ENCODE data around the gene ADH6.

Gene ADH6

GRCh38 chr4:99221980-99222379, 2.9 kb upstream of the ADH6 start:
- Histone ChIP-seq H3K9me3 (replicated peaks; ENCODE audit: insufficient read depth, low read length) (no peaks in the 10 kb centered on the region), H3K27me3 (replicated peaks; ENCODE audit: insufficient read depth, low read length) (no peaks in the 10 kb centered on the region), H3F3A (ENCODE audit: insufficient read depth, low read length) (no peaks in the 10 kb centered on the region), H3K4me2 (ENCODE audit: low read depth, low read length) (no peak overlapping the region), H3K36me3 (replicated peaks; ENCODE audit: insufficient read depth, low read length) (no peaks in the 10 kb centered on the region), H2AFZ (ENCODE audit: low read length) (no peak overlapping the region), H3K27ac (ENCODE audit: low read length) (no peak overlapping the region), H3K9me2 (replicated peaks; ENCODE audit: insufficient read depth, low read length) (no peaks in the 10 kb centered on the region), H3K9ac (ENCODE audit: low read length) (no peak overlapping the region), H3K4me1 (ENCODE audit: low read length) (no peaks in the 10 kb centered on the region), H4K20me1 (ENCODE audit: insufficient read depth, low read length) (no peaks in the 10 kb centered on the region), H3K79me2 (ENCODE audit: low read length) (no peaks in the 10 kb centered on the region), H3K4me3 (ENCODE audit: low read length) (no peak overlapping the region)
- DNase-seq = no peak
- no peak for TF ChIP-seq CTCF (IDR thresholded peaks at IDR 0.05; ENCODE audit: low read length)
- TF ChIP-seq EZH2phosphoT487 (IDR thresholded peaks at IDR 0.05; ENCODE audit: low read length) = no peak
- TF ChIP-seq EZH2 (optimal IDR thresholded peaks at IDR 0.05; ENCODE audit: low read depth, low read length) = no peak

DNA sequence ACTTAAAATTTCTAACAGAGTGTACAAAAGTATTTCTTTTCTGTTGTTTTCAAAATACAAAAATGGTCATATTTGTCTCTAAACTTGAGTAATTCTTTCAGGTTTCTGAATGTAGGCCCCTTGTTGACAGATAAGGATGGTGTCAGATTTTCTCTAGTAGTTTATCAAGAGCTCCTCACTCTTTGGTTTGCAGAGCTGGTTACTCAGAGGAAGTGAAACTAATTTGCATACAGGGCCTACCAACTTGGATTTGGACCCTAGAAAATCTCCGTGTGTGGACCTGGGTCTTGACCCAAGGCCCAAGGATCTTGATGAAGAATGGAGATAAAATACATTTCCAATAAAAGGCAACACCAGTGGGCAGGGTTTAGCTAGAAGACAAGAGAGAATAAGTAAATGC, 433 bp upstream of the ADH6 start:
- no peaks in the 10 kb centered on the region for H4K20me1 ChIP-seq (ENCODE audit: insufficient read depth, low read length)
- TF ChIP-seq EZH2phosphoT487 (IDR thresholded peaks at IDR 0.05; ENCODE audit: low read length) (no peak), EZH2 (optimal IDR thresholded peaks at IDR 0.05; ENCODE audit: low read depth, low read length) (no peak), CTCF (IDR thresholded peaks at IDR 0.05; ENCODE audit: low read length) (no peak)
- H3K27me3 ChIP-seq (replicated peaks; ENCODE audit: insufficient read depth, low read length) = no peaks in the 10 kb centered on the region

DNA sequence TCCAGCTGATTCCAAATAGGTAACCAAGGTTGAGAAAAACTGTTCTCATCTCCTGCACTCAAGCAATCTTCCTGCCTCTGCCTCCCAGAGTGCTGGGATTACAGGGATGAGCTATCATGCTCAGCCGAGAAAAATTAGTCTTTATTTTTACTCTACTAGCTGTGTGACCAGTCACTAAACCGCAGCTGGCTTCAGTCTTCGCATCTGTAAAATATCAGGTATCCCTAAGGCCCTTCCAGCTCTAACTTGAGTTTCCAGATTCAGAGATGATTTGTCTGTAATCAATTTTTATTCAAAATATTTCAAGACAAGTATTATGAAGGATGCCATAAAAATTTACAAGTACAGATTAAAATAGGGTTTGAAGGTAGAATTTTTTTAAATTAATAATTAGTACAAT, 3.5 kb downstream of the ADH6 start:
- no peak for TF ChIP-seq CTCF (IDR thresholded peaks at IDR 0.05; ENCODE audit: low read length)
- TF ChIP-seq EZH2phosphoT487 (IDR thresholded peaks at IDR 0.05; ENCODE audit: low read length) = no peak
- TF ChIP-seq EZH2 (optimal IDR thresholded peaks at IDR 0.05; ENCODE audit: low read depth, low read length) = no peak
- Histone ChIP-seq H3K9me3 (replicated peaks; ENCODE audit: insufficient read depth, low read length) (no peaks in the 10 kb centered on the region), H2AFZ (ENCODE audit: low read length) (no peak overlapping the region), H3K27ac (ENCODE audit: low read length) (no peak overlapping the region), H3K27me3 (replicated peaks; ENCODE audit: insufficient read depth, low read length) (no peaks in the 10 kb centered on the region), H3K4me2 (ENCODE audit: low read depth, low read length) (no peak overlapping the region), H3K4me3 (ENCODE audit: low read length) (no peak overlapping the region), H3K4me1 (ENCODE audit: low read length) (no peaks in the 10 kb centered on the region), H4K20me1 (ENCODE audit: insufficient read depth, low read length) (no peaks in the 10 kb centered on the region), H3K79me2 (ENCODE audit: low read length) (no peaks in the 10 kb centered on the region), H3K36me3 (replicated peaks; ENCODE audit: insufficient read depth, low read length) (no peaks in the 10 kb centered on the region), H3K9ac (ENCODE audit: low read length) (no peak overlapping the region), H3K9me2 (replicated peaks; ENCODE audit: insufficient read depth, low read length) (no peaks in the 10 kb centered on the region), H3F3A (ENCODE audit: insufficient read depth, low read length) (no peaks in the 10 kb centered on the region)
- no peak for DNase-seq

More for the DNA sequence above, 433 bp upstream of the ADH6 start:
- no peak overlapping the region for H3K4me3 ChIP-seq (ENCODE audit: low read length)
- no peaks in the 10 kb centered on the region for H3K9me2 ChIP-seq (replicated peaks; ENCODE audit: insufficient read depth, low read length)
- no peak overlapping the region for H3K27ac ChIP-seq (ENCODE audit: low read length)
- H3K9me3 ChIP-seq (replicated peaks; ENCODE audit: insufficient read depth, low read length) = no peaks in the 10 kb centered on the region
- H3F3A ChIP-seq (ENCODE audit: insufficient read depth, low read length) = no peaks in the 10 kb centered on the region
- H3K4me1 ChIP-seq (ENCODE audit: low read length) = no peaks in the 10 kb centered on the region
- H2AFZ ChIP-seq (ENCODE audit: low read length) = no peak overlapping the region
- DNase-seq = peak; percentile 33
- H3K9ac ChIP-seq (ENCODE audit: low read length) = no peak overlapping the region
- H3K4me2 ChIP-seq (ENCODE audit: low read depth, low read length) = no peak overlapping the region
- no peaks in the 10 kb centered on the region for H3K36me3 ChIP-seq (replicated peaks; ENCODE audit: insufficient read depth, low read length)
- no peaks in the 10 kb centered on the region for H3K79me2 ChIP-seq (ENCODE audit: low read length)
